Measurements from ENCODE around the gene MDC1. TPM values are rescaled to one million over a fixed set of nuclear protein-coding genes. Genes with fewer than 3 reads are reported as not detected.

Gene MDC1
- total and polyA plus RNA-seq, 2 of the 13 experiments (the other 11 are each of a cell fraction or from before 2014, with no cell fraction given), result 8.4 to 14.0 TPM

GRCh38 chr6:30672445-30673253, 44.4 kb downstream of the MDC1 start, which contains the start of gene DHX16 (continued):
- TF ChIP-seq, protein P1, sequence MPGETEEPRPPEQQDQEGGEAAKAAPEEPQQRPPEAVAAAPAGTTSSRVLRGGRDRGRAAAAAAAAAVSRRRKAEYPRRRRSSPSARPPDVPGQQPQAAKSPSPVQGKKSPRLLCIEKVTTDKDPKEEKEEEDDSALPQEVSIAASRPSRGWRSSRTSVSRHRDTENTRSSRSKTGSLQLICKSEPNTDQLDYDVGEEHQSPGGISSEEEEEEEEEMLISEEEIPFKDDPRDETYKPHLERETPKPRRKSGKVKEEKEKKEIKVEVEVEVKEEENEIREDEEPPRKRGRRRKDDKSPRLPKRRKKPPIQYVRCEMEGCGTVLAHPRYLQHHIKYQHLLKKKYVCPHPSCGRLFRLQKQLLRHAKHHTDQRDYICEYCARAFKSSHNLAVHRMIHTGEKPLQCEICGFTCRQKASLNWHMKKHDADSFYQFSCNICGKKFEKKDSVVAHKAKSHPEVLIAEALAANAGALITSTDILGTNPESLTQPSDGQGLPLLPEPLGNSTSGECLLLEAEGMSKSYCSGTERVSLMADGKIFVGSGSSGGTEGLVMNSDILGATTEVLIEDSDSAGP (CRISPR knock-in tag; IDR thresholded peaks at IDR 0.05; ENCODE audit: borderline replicate concordance), result peak; percentile 94; the same call in 1 of the 2 replicates
- TF ChIP-seq RARG (CRISPR knock-in tag; IDR thresholded peaks at IDR 0.05; ENCODE audit: low read depth) (no peak), RORA (CRISPR knock-in tag; IDR thresholded peaks at IDR 0.05) (peak; percentile 41; the same call in 1 of the 2 replicates), TGIF2 (CRISPR knock-in tag; IDR thresholded peaks at IDR 0.05) (no peak), HNF4A (CRISPR knock-in tag; IDR thresholded peaks at IDR 0.05) (peak; percentile 30; the same call in 1 of the 2 replicates), TSC22D2 (CRISPR knock-in tag; IDR thresholded peaks at IDR 0.05; ENCODE audit: borderline replicate concordance) (no peak; the same call in 1 of the 2 replicates), SAFB2 (CRISPR knock-in tag; IDR thresholded peaks at IDR 0.05; ENCODE audit: borderline replicate concordance, low read depth) (no peak; the same call in 1 of the 2 replicates), KLF12 (CRISPR knock-in tag; IDR thresholded peaks at IDR 0.05; ENCODE audit: borderline replicate concordance) (peak; percentile 59; the same call in 1 of the 2 replicates), ONECUT2 (CRISPR knock-in tag; IDR thresholded peaks at IDR 0.05) (0 out of 2 replicates have a peak, but pooled peaks have one; percentile 26), ZNF407 (CRISPR knock-in tag; IDR thresholded peaks at IDR 0.05; ENCODE audit: not compliant biosample characterization) (peak; percentile 87), NR2F6 (IDR thresholded peaks at IDR 0.05) (peak; percentile 49; the same call in 1 of the 2 replicates), NR2F6 (CRISPR knock-in tag; IDR thresholded peaks at IDR 0.05) (peak; percentile 61; the same call in 1 of the 2 replicates), SMC3 (IDR thresholded peaks at IDR 0.05; ENCODE audit: low read length) (peak; percentile 92), SRF (IDR thresholded peaks at IDR 0.05; ENCODE audit: low read depth, low read length) (no peak), IRX3 (CRISPR knock-in tag; IDR thresholded peaks at IDR 0.05; ENCODE audit: borderline replicate concordance, low read depth) (no peak; the same call in 1 of the 2 replicates)
- TF ChIP-seq, protein P2, sequence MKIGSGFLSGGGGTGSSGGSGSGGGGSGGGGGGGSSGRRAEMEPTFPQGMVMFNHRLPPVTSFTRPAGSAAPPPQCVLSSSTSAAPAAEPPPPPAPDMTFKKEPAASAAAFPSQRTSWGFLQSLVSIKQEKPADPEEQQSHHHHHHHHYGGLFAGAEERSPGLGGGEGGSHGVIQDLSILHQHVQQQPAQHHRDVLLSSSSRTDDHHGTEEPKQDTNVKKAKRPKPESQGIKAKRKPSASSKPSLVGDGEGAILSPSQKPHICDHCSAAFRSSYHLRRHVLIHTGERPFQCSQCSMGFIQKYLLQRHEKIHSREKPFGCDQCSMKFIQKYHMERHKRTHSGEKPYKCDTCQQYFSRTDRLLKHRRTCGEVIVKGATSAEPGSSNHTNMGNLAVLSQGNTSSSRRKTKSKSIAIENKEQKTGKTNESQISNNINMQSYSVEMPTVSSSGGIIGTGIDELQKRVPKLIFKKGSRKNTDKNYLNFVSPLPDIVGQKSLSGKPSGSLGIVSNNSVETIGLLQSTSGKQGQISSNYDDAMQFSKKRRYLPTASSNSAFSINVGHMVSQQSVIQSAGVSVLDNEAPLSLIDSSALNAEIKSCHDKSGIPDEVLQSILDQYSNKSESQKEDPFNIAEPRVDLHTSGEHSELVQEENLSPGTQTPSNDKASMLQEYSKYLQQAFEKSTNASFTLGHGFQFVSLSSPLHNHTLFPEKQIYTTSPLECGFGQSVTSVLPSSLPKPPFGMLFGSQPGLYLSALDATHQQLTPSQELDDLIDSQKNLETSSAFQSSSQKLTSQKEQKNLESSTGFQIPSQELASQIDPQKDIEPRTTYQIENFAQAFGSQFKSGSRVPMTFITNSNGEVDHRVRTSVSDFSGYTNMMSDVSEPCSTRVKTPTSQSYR (CRISPR knock-in tag; IDR thresholded peaks at IDR 0.05; ENCODE audit: borderline replicate concordance), result no peak

Data from HepG2 (cell line).